Measurements from ENCODE around the gene TIMM23.

GRCh38 chr10:46024948-46025347 lies 52.7 kb downstream of the TIMM23 start:
- TF ChIP-seq CTCF (IDR thresholded peaks at IDR 0.05 in 4 of 5, conservative IDR thresholded peaks at IDR 0.05 in 1 of 5) (no peak), POLR2A (IDR thresholded peaks at IDR 0.05) (no peak)
